Pancreas (tissue), 10 donors: ENCODE data around the gene SERGEF. TPM values are rescaled to one million over a fixed set of nuclear protein-coding genes. Genes with fewer than 3 reads are reported as not detected.
A peak's percentile ranks its signal among the peaks of the same experiment; 100 is the strongest.

ENCODE experiments used
- ATAC-seq, 4 donors: fragments of 200-7000 bp; cut with Tn5 transposase; one replicate each; pipeline versions ENCODE4 v1.8.0 to v1.9.1; 2020; ENCODE audit warnings: mild to moderate bottlenecking in 4 of 4, moderate library complexity in 4 of 4
- DNase-seq, 6 donors: peaks; one replicate each; pipeline ENCODE4 v3.0.0-alpha.2; 2020
- FAIRE-seq: peaks from 2 replicates; lab custom pipeline; 2012; peaks lifted over from hg19 to GRCh38; lab: Jason Lieb, UNC
- H3K27ac ChIP-seq, 4 donors: fragments of 200-600 bp; sonication (generic); 1 replicate in 3 of 4; 2 replicates in 1 of 4; pipeline versions ENCODE4 v1.5.0 to v1.8.0; 2020
- H3K27me3 ChIP-seq, 4 donors: fragments of 200-600 bp; one replicate each; pipeline ENCODE4 v1.8.0; 2021
- H3K36me3 ChIP-seq, 3 donors: fragments of 200-600 bp; sonication (generic) in 1 of 3; one replicate each; pipeline versions ENCODE4 v1.5.0 to v1.8.0; 2020 to 2021
- H3K4me1 ChIP-seq, 3 donors: fragments of 200-600 bp; one replicate each; pipeline ENCODE4 v1.8.0; 2021
- H3K4me3 ChIP-seq, 4 donors: fragments of 200-600 bp; sonication (generic) in 2 of 4; one replicate each; pipeline versions ENCODE4 v1.5.0 to v1.8.0; 2020 to 2021
- H3K9me3 ChIP-seq, 4 donors: fragments of 200-600 bp; one replicate each; pipeline ENCODE4 v1.8.0; 2021
- WGBS, 2 donors: extraction: QIAGEN DNeasy Blood & Tissue Kit; methylation state at CpG; one replicate each; pipeline ENCODE4 v1.1.7; 2013; 5-methylcytosine and 5-hydroxymethylcytosine counted together
- intact Hi-C, 3 donors: fragments of 100-400 bp; cut with DNase I; formaldehyde crosslinking; loops; one replicate each; pipeline versions ENCODE4 v1.11.1 to v1.14.2; 2022
- polyA plus RNA-seq, 2 donors: library from polyadenylated mRNA; stranded (reverse); fragments of 200-250 nt; gene quantifications; one replicate each; pipeline ENCODE4 v1.2.3, GENCODE V29; 2013
- total RNA-seq, 6 donors: library from RNA; stranded (reverse); fragmentation: NEBNext Ultra II Directional in 4 of 6; extraction: Animal tissue kit (Norgen Biotek cat#: 25700) in 4 of 6; gene quantifications; one replicate each; pipeline versions ENCODE4 v1.2.1 to v1.2.4, GENCODE V29; 2021 to 2023
- TF ChIP-seq, protein P1 (sequence below), 4 donors: fragments of 200-600 bp; sonication (generic) in 3 of 4; IDR thresholded peaks; one replicate each; pipeline versions ENCODE4 v1.5.0 to v1.8.0; 2021; ENCODE audit warnings: antibody characterized with exemption in 4 of 4
- donor health status: healthy with polysubstance abuse.
- donor health status: DM: no; HTN: no; CAD: no; lungs with moderate emphysema.
- donor health status: DM: no; HTN: no; CAD: no.
- donor health status: control.
- donor health status: control.
- donor health status: Bipolar disorder and iron deficiency.
- donor health status: DM: yes; HTN: yes; CAD: no.
- donor health status: DM: no; HTN: no; CAD: no.
- donor health status: DM: no; HTN: no; CAD: no.
- donor health status: DM: yes; HTN: yes; CAD: no.

SERGEF gene
- total and polyA plus RNA-seq, 8 donors, result 17.8 to 101 (median 24.5) TPM

DNA sequence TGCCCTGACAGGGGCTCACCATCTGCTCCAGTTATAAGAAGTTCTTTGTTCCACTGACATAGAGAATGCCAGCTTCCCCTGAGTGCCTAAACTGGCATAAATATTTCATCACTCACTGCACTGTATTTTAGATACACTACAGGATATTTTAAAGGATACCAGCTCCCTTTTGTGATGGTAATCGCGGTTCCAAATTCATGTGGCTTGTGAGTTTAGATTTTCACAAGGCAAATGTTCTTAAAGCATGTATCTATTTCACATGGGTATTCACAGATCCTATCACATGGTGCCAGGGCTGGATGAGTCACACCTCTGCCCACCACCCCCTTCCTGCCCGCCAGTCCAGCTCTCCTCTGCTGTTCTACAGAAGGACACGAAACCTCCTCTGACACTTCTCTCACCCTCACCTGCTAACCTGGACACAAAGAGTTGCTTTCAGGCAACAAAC, 172.7 kb downstream of the SERGEF start:
- intact Hi-C loops, result no loop called here
- no peak for DNase-seq
- TF ChIP-seq, protein P1, sequence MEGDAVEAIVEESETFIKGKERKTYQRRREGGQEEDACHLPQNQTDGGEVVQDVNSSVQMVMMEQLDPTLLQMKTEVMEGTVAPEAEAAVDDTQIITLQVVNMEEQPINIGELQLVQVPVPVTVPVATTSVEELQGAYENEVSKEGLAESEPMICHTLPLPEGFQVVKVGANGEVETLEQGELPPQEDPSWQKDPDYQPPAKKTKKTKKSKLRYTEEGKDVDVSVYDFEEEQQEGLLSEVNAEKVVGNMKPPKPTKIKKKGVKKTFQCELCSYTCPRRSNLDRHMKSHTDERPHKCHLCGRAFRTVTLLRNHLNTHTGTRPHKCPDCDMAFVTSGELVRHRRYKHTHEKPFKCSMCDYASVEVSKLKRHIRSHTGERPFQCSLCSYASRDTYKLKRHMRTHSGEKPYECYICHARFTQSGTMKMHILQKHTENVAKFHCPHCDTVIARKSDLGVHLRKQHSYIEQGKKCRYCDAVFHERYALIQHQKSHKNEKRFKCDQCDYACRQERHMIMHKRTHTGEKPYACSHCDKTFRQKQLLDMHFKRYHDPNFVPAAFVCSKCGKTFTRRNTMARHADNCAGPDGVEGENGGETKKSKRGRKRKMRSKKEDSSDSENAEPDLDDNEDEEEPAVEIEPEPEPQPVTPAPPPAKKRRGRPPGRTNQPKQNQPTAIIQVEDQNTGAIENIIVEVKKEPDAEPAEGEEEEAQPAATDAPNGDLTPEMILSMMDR (IDR thresholded peaks at IDR 0.05), result no peak
- no peaks in the 10 kb centered on the region for H3K27me3 ChIP-seq
- no peaks in the 10 kb centered on the region for H3K4me1 ChIP-seq
- H3K27ac ChIP-seq, result no peak overlapping the region
- WGBS, 2 donors, result 91 to 92% methylated on average over 4 of the region's 4 CpGs
- no peak overlapping the region for H3K4me3 ChIP-seq
- H3K9me3 ChIP-seq, result no peaks in the 10 kb centered on the region
- H3K36me3 ChIP-seq, result no peaks in the 10 kb centered on the region
- FAIRE-seq, result no peak
- ATAC-seq, result peak in 2 of 4 donors; percentile 13 to 34

DNA sequence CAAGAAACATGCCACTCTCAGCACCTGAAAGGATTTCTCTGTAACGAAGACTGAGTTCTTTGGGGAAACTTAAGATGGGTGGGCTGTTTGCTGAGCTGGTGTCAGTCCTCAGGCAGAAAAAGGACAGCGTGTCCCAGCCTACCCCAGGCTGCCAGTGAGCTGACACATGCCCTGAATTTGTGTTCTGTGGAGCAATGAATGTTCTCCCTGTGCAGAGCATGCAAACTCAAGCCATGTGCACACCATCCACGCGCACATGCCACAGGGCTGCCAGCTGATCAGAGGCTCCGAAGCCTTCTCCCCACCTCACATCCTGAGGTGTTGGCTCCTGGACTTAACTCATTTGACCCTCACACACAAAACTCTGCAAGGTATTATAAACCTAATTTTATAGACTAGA, 173.4 kb downstream of the SERGEF start:
- no peaks in the 10 kb centered on the region for H3K4me1 ChIP-seq
- DNase-seq (no peak), FAIRE-seq (no peak), ATAC-seq (no peak)
- TF ChIP-seq, protein P1 (IDR thresholded peaks at IDR 0.05), result no peak
- H3K36me3 ChIP-seq, result no peaks in the 10 kb centered on the region
- no peaks in the 10 kb centered on the region for H3K27me3 ChIP-seq
- H3K27ac ChIP-seq, result no peak overlapping the region
- 87 to 95% methylated on average over 5 of the region's 5 CpGs for WGBS, 2 donors
- H3K9me3 ChIP-seq, result no peaks in the 10 kb centered on the region
- intact Hi-C loops, result no loop called here
- no peak overlapping the region for H3K4me3 ChIP-seq

DNA sequence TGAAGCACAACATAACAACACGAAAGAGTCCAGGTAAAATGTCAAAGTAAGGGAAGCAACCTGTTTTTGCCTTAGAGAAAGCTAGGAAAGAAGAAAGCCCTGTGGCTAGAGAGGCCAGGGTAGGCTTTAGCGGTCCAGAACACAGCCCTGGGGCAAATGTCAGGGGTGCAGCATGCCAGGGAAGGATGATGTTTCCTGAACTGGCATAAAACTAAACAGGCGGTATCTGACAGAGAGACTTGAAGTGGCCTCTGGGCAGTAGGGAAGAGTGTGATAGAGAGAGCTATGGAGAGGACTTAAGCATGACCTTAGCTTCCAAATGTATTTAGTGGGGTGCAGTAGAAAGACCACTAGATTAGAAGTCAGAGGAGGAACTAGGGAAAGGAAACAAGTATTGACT, 174.7 kb downstream of the SERGEF start:
- Histone ChIP-seq H3K36me3 (no peaks in the 10 kb centered on the region), H3K4me3 (no peak overlapping the region), H3K9me3 (no peaks in the 10 kb centered on the region), H3K4me1 (no peaks in the 10 kb centered on the region), H3K27me3 (no peaks in the 10 kb centered on the region), H3K27ac (no peak overlapping the region)
- WGBS, 2 donors, result 96 to 97% methylated on average over 3 of the region's 3 CpGs
- no peak for DNase-seq
- no peak for ATAC-seq
- TF ChIP-seq, protein P1 (IDR thresholded peaks at IDR 0.05), result no peak
- no peak for FAIRE-seq
- intact Hi-C loops, result no loop called here

DNA sequence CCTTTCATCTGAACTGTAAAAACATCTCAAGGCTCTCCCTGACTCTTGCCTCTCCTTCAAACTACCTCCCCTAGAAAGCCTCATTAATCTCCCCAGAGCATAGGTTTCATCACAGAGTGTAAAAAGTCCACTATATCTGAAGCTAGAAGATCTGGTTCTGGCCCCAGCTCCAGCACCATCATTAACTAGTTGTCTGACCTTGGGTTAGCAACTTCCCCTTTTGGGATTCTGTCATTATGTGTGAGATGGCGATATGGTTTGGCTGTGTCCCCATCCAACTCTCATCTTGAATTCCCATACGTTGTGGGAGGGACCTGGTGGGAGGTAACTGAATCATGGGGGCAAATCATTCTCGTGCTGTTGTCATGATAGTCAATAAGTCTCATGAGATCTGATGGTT, 181.0 kb downstream of the SERGEF start:
- WGBS, 2 donors, result 87 to 94% methylated on average over 3 of the region's 3 CpGs
- intact Hi-C loops, result no loop called here
- Histone ChIP-seq H3K27me3 (no peaks in the 10 kb centered on the region), H3K4me3 (no peak overlapping the region), H3K9me3 (no peaks in the 10 kb centered on the region), H3K27ac (no peak overlapping the region), H3K36me3 (no peaks in the 10 kb centered on the region), H3K4me1 (no peaks in the 10 kb centered on the region)
- DNase-seq (no peak), FAIRE-seq (no peak), ATAC-seq (no peak)
- TF ChIP-seq, protein P1 (IDR thresholded peaks at IDR 0.05), result no peak

DNA sequence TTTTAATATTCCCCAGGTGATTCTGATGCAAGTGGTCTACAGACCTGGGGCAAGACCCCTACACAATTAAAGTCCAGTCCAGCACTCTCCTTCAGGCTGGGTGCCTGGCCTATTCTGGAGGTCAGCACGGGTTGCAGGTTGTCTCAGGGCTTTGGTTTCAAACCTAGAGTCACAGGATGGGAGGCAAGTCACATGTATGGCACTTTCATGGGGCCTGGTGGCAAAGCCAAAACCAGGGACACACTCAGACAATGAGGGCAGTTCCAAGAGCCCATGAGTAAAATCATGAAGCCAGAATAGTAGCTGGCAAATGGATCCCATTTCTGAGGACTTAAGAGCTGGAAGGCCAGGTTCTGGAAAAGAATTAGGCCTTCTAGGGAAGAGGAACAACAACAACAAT, 181.6 kb downstream of the SERGEF start:
- TF ChIP-seq, protein P1 (IDR thresholded peaks at IDR 0.05), result no peak
- Histone ChIP-seq H3K4me1 (no peaks in the 10 kb centered on the region), H3K27me3 (no peaks in the 10 kb centered on the region), H3K4me3 (no peak overlapping the region), H3K9me3 (no peaks in the 10 kb centered on the region), H3K36me3 (no peaks in the 10 kb centered on the region), H3K27ac (no peak overlapping the region)
- WGBS, 2 donors, result 96 to 98% methylated on average over 1 of the region's 1 CpG
- FAIRE-seq, result no peak
- no peak for DNase-seq
- intact Hi-C loops, result no loop called here
- ATAC-seq, result no peak
